Neutrophil (primary cell): ENCODE data around the gene ZNF574.

Source experiments
- H3K27ac ChIP-seq: fragments of 200-600 bp; sonication (generic); 2 replicates; pipeline ENCODE4 v1.5.1; 2016; ENCODE audit warnings: mild to moderate bottlenecking, moderate library complexity
- H3K27me3 ChIP-seq: fragments of 200-600 bp; sonication (generic); 2 replicates; pipeline ENCODE4 v1.6.0; 2016; ENCODE audit warnings: mild to moderate bottlenecking
- H3K36me3 ChIP-seq: fragments of 200-600 bp; sonication (generic); 2 replicates; pipeline ENCODE4 v1.5.1; 2017
- H3K4me1 ChIP-seq, 2 experiments: fragments of 200-600 bp in 1 of 2; sonication (generic) in 1 of 2; 1 replicate in 1 of 2; 2 replicates in 1 of 2; pipeline versions ENCODE4 v1.5.1 to v1.6.1; 2013 to 2016; ENCODE audit warnings: low read depth in 1 of 2, low read length in 1 of 2, mild to moderate bottlenecking in 1 of 2, moderate library complexity in 1 of 2; ENCODE audit not compliant: control insufficient read depth in 1 of 2, insufficient read depth in 1 of 2
- H3K4me3 ChIP-seq, 2 experiments: fragments of 200-600 bp in 1 of 2; sonication (generic) in 1 of 2; 1 replicate in 1 of 2; 2 replicates in 1 of 2; pipeline ENCODE4 v1.5.1; 2013 to 2016; ENCODE audit warnings: low read depth in 1 of 2, low read length in 1 of 2, mild to moderate bottlenecking in 1 of 2, moderate library complexity in 1 of 2
- H3K9me3 ChIP-seq: fragments of 200-600 bp; sonication (generic); 2 replicates; pipeline ENCODE4 v1.5.1; 2016
- CTCF ChIP-seq: fragments of 200-600 bp; sonication (generic); IDR thresholded peaks from 2 replicates; pipeline ENCODE4 v1.5.1; 2016; ENCODE audit warnings: antibody characterized with exemption

Gene ZNF574

GRCh38 chr19:42068756-42069571 is 7.0 kb upstream of the ZNF574 start:
- H3K4me1 ChIP-seq = peaks cover 13 to 17% of the 10 kb centered on the region in 2 experiments

GRCh38 chr19:42069619-42070351 is 6.2 kb upstream of the ZNF574 start, which contains the start of gene GRIK5:
GRIK5 (minus strand) TSS chr19:42070206; CDS start chr19:42065770, 4,436 bp downstream.
- no peak within 1 kb of the TSS for H3K27ac ChIP-seq
- H3K36me3 ChIP-seq = no peaks in the 10 kb centered on the region
- TF ChIP-seq CTCF = no peak
- peaks cover 27% of the 10 kb centered on the region for H3K27me3 ChIP-seq
- peaks cover 16 to 19% of the 10 kb centered on the region in 2 experiments for H3K4me1 ChIP-seq
- peak within 1 kb of the TSS in 1 of 2 experiments; percentile 33 for H3K4me3 ChIP-seq
- H3K9me3 ChIP-seq = no peaks in the 10 kb centered on the region

More at GRCh38 chr19:42068756-42069571, 7.0 kb upstream of the ZNF574 start:
- Histone ChIP-seq H3K4me3 (peak overlapping the region in 1 of 2 experiments; percentile 33), H3K36me3 (no peaks in the 10 kb centered on the region), H3K27ac (peak overlapping the region; percentile 1), H3K27me3 (peaks cover 27% of the 10 kb centered on the region), H3K9me3 (no peaks in the 10 kb centered on the region)
- TF ChIP-seq CTCF = no peak

DNA sequence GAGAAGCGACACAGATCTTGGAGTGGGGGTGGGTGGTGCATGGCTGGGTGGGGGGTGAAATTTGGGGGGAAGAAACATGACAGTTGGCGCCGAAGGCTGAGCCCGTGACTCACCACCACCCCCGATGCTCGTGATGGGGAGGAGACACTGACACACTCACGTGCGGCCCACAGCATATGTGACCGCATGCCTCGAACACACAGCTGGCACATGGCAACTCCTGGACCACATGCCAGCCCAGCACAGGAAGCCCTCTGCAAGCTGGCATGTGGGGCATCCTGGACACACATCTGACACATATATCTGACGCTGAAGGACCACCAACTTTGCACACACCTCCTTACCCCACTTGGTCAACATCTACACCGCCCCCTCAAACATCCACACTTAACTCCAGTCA is 4.7 kb upstream of the ZNF574 start:
- H3K4me1 ChIP-seq = peaks cover 22 to 24% of the 10 kb centered on the region in 2 experiments
- no peak overlapping the region for H3K27ac ChIP-seq
- TF ChIP-seq CTCF = no peak
- no peaks in the 10 kb centered on the region for H3K9me3 ChIP-seq
- no peak overlapping the region for H3K4me3 ChIP-seq
- H3K27me3 ChIP-seq = peaks cover 27% of the 10 kb centered on the region
- no peaks in the 10 kb centered on the region for H3K36me3 ChIP-seq

- TF ChIP-seq CTCF = no peak
- peak overlapping the region; percentile 84 to 90 for H3K4me3 ChIP-seq
- H3K36me3 ChIP-seq = peaks cover 15% of the 10 kb centered on the region
- peaks cover 27 to 32% of the 10 kb centered on the region in 2 experiments for H3K4me1 ChIP-seq
- peaks cover 6% of the 10 kb centered on the region for H3K27me3 ChIP-seq
- no peaks in the 10 kb centered on the region for H3K9me3 ChIP-seq
- H3K27ac ChIP-seq = peak overlapping the region; percentile 90
These were observed 1.2 kb upstream of the ZNF574 start for GRCh38 chr19:42074513-42075363.

DNA sequence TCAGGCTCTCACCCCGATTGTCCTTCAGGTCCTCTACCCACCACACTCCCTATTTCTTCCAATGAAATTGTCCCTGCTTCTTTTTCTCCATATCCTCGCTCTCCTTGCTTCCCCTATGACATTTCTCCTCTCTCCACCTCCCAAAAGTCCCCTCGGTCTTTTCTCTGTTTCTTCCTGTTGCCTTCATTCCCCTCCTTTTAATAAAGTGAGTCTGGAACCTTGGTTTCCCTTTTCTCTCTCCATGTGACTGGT is 676 bp upstream of the ZNF574 start:
- TF ChIP-seq CTCF = no peak
- H3K27ac ChIP-seq = peak overlapping the region; percentile 90
- H3K36me3 ChIP-seq = peaks cover 20% of the 10 kb centered on the region
- H3K4me3 ChIP-seq = peak overlapping the region; percentile 84 to 90
- no peaks in the 10 kb centered on the region for H3K9me3 ChIP-seq
- peaks cover 22 to 27% of the 10 kb centered on the region in 2 experiments for H3K4me1 ChIP-seq
- peaks cover under 1% of the 10 kb centered on the region for H3K27me3 ChIP-seq
